Testis (tissue), 3 donors: Measurements from ENCODE around the gene NPHP4. TPM values are rescaled to one million over a fixed set of nuclear protein-coding genes. Genes with fewer than 3 reads are reported as not detected.

Experiments used
- DNase-seq: peaks from one replicate; pipeline ENCODE4 v3.0.0-alpha.2; 2019
- H3K27ac ChIP-seq, 2 donors: fragments of 200-600 bp; sonication (generic); one replicate each; pipeline ENCODE4 v1.5.1; 2019
- H3K27me3 ChIP-seq: fragments of 200-600 bp; sonication (generic); one replicate; pipeline ENCODE4 v1.5.1; 2019
- H3K36me3 ChIP-seq: fragments of 200-600 bp; sonication (generic); one replicate; pipeline ENCODE4 v1.5.1; 2017; ENCODE audit warnings: low read depth; ENCODE audit errors: missing control alignments
- H3K4me1 ChIP-seq: fragments of 200-600 bp; sonication (generic); one replicate; pipeline ENCODE4 v1.5.1; 2019
- H3K4me3 ChIP-seq, 2 donors: fragments of 200-600 bp; sonication (generic); one replicate each; pipeline ENCODE4 v1.5.1; 2017 to 2019
- H3K9me3 ChIP-seq: fragments of 200-600 bp; sonication (generic); one replicate; pipeline ENCODE4 v1.5.1; 2017
- CTCF ChIP-seq, 3 experiments: fragments of 450-650 bp in 2 of 3; fragments of 200-600 bp in 1 of 3; sonication (generic) in 1 of 3; IDR thresholded peaks; one replicate each; pipeline ENCODE4 v1.5.1; 2016 to 2019; ENCODE audit warnings: antibody characterized with exemption in 3 of 3, mild to moderate bottlenecking in 2 of 3, moderate library complexity in 1 of 3
- POLR2A ChIP-seq: fragments of 450-650 bp; IDR thresholded peaks from one replicate; pipeline ENCODE4 v1.6.1; 2017; ENCODE audit warnings: antibody characterized with exemption, mild to moderate bottlenecking, moderate library complexity
- WGBS, 2 donors: methylation state at CpG; one replicate each; pipeline ENCODE4 v1.1.5; 2018; 5-methylcytosine and 5-hydroxymethylcytosine counted together
- intact Hi-C: fragments of 100-400 bp; cut with DNase I; formaldehyde crosslinking; loops from one replicate; pipeline ENCODE4 v1.15.1; 2023; ENCODE audit warnings: low total_unique reads
- polyA plus RNA-seq: library from polyadenylated mRNA; stranded (reverse); fragments of 350-450 nt; fragmentation: Illumina TruSeq; extraction: RNeasy Lipid Tissue Mini Kit (QIAGEN cat#74804); gene quantifications from one replicate; pipeline ENCODE4 v1.2.3, GENCODE V29; 2014; ENCODE audit warnings: low read depth, low replicate concordance; ENCODE audit not compliant: insufficient read depth
- total RNA-seq, 2 donors: library from RNA; depleted of rRNA; stranded (reverse); fragments of >200 nt; gene quantifications; one replicate each; pipeline ENCODE4 v1.2.3, GENCODE V29; 2016

Gene NPHP4
- total and polyA plus RNA-seq, 3 donors from 2014 or later: 26.3 to 65.9 (median 49.4) TPM

DNA sequence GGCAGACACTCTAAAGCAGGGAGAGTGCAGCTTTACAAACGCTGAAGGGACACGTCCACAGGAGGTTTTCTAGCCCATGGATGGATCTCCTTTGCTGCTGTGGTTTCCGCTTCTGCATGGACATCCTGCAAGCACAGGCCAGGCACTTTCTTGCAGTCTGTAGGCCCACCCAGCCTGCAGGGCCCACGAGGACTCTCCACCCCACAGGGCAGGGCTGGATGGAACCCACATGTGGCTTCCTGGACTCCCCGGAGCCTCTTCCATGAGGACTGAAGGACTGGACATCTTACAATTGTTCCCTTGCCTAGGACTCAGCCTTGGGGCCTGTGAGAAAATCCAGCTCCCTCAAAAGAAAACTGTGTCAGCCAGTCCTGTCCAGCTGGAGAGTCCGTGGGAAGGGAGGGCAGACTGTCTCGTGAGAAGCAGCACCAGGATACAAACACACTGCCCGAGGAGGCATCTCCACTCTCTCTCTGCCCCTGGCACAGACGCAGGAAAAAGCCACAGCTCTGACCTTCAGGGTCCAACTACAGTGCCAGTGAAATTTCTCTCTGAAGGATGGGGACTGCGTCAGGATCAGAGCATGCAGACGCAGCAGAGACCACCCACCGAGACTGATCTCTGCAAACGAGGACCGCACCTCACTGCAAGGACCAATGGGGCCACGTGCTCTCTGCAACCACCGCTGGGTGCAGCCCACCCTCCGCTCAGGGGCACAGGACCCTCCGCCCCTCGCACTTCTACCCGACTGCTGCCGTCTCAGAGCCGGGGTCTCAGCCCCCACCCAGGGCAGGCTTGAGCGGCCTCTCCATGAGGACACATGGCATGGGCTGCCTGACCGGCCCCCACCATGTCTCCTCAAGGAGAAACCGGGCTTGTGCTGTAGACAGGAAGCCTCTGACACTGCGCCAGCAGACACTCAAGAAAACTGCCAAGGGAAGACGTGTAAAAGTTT, 130.1 kb downstream of the NPHP4 start:
- H3K9me3 ChIP-seq: no peaks in the 10 kb centered on the region
- H3K27ac ChIP-seq: no peak overlapping the region
- no peak for TF ChIP-seq CTCF (IDR thresholded peaks at IDR 0.05)
- no peak for TF ChIP-seq POLR2A
- DNase-seq: no peak
- H3K36me3 ChIP-seq: no peaks in the 10 kb centered on the region
- no peaks in the 10 kb centered on the region for H3K4me1 ChIP-seq
- no peaks in the 10 kb centered on the region for H3K27me3 ChIP-seq
- WGBS, 2 donors: 73 to 81% methylated on average over 17 to 27 of the region's 27 CpGs
- intact Hi-C loops: no loop called here
- H3K4me3 ChIP-seq: no peak overlapping the region

- no peak overlapping the region for H3K27ac ChIP-seq
- 87 to 88% methylated on average over 19 of the region's 19 CpGs for WGBS, 2 donors
- intact Hi-C loops: no loop called here
- H3K9me3 ChIP-seq: no peaks in the 10 kb centered on the region
- no peak for DNase-seq
- TF ChIP-seq CTCF (IDR thresholded peaks at IDR 0.05): no peak
- no peak for TF ChIP-seq POLR2A
- H3K4me3 ChIP-seq: no peak overlapping the region
- no peaks in the 10 kb centered on the region for H3K4me1 ChIP-seq
- H3K27me3 ChIP-seq: no peaks in the 10 kb centered on the region
- H3K36me3 ChIP-seq: no peaks in the 10 kb centered on the region
These were observed 131.9 kb downstream of the NPHP4 start for GRCh38 chr1:5860277-5860676.

GRCh38 chr1:5859766-5860165, 132.5 kb downstream of the NPHP4 start:
- Histone ChIP-seq H3K9me3 (no peaks in the 10 kb centered on the region), H3K36me3 (no peaks in the 10 kb centered on the region), H3K4me1 (no peaks in the 10 kb centered on the region), H3K27ac (no peak overlapping the region), H3K27me3 (no peaks in the 10 kb centered on the region), H3K4me3 (no peak overlapping the region)
- DNase-seq: no peak
- WGBS, 2 donors: 82 to 95% methylated on average over 11 to 16 of the region's 16 CpGs
- intact Hi-C loops: no loop called here
- TF ChIP-seq CTCF (IDR thresholded peaks at IDR 0.05): no peak
- TF ChIP-seq POLR2A: no peak

GRCh38 chr1:5858844-5859407, 133.3 kb downstream of the NPHP4 start:
- no peak for DNase-seq
- Histone ChIP-seq H3K27me3 (no peaks in the 10 kb centered on the region), H3K4me1 (no peaks in the 10 kb centered on the region), H3K4me3 (no peak overlapping the region), H3K27ac (no peak overlapping the region), H3K36me3 (no peaks in the 10 kb centered on the region), H3K9me3 (no peaks in the 10 kb centered on the region)
- TF ChIP-seq POLR2A: no peak
- TF ChIP-seq CTCF (IDR thresholded peaks at IDR 0.05): no peak
- intact Hi-C loops: no loop called here
- 89 to 92% methylated on average over 13 to 25 of the region's 25 CpGs for WGBS, 2 donors
